Measurements from ENCODE around the gene OARD1.

DNA sequence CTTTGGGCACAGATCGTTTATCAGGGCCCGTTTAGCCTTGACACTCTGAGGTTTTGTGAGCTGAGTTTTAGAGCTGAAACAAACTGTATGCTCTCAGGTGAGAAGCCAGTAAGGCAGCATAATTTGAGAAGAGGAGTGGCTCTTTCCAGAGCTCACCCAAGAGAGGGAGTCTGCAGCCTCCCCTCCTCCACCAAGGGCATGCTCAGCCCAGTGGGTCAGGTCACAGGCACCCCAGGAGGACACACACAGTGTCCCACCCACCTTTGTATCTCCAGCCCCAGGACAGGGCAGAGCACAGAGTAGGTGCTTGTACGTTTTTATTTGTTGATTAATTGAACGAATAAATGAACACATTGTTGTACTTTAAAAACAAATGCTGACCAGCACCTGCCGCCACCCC, 26.5 kb downstream of the OARD1 start:
- no peak for TF ChIP-seq POLR2A (IDR thresholded peaks at IDR 0.05)
- TF ChIP-seq, protein P1, sequence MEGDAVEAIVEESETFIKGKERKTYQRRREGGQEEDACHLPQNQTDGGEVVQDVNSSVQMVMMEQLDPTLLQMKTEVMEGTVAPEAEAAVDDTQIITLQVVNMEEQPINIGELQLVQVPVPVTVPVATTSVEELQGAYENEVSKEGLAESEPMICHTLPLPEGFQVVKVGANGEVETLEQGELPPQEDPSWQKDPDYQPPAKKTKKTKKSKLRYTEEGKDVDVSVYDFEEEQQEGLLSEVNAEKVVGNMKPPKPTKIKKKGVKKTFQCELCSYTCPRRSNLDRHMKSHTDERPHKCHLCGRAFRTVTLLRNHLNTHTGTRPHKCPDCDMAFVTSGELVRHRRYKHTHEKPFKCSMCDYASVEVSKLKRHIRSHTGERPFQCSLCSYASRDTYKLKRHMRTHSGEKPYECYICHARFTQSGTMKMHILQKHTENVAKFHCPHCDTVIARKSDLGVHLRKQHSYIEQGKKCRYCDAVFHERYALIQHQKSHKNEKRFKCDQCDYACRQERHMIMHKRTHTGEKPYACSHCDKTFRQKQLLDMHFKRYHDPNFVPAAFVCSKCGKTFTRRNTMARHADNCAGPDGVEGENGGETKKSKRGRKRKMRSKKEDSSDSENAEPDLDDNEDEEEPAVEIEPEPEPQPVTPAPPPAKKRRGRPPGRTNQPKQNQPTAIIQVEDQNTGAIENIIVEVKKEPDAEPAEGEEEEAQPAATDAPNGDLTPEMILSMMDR (IDR thresholded peaks at IDR 0.05) = no peak

All from body of pancreas (tissue), 4 donors.